ENCODE measurements around the gene ZFAND2B. TPM values are rescaled to one million over a fixed set of nuclear protein-coding genes. Genes with fewer than 3 reads are reported as not detected.
"Not testable (repeated sequence)": the region's sequence is repeated elsewhere in the genome, so short reads cannot be mapped to it uniquely, and the experiment has no call there.

The ZFAND2B gene
- total RNA-seq, 1 experiment from 2014 or later: 34.0 TPM

- peak; percentile 38 for DNase-seq (ENCODE audit: low read depth)
Measured at GRCh38 chr2:219175928-219176817, 30.4 kb upstream of the ZFAND2B start.

GRCh38 chr2:219176818-219177551 is 29.6 kb upstream of the ZFAND2B start, which contains the start of gene CNPPD1:
TSS of gene CNPPD1 (minus strand) at chr2:219176925. CDS start at chr2:219176828, 97 bp downstream.
- peak; percentile 73 for DNase-seq (ENCODE audit: low read depth)

GRCh38 chr2:219177552-219178376 is 28.8 kb upstream of the ZFAND2B start, which contains the start of gene RETREG2:
TSS of gene RETREG2 (plus strand) at chr2:219178275. CDS start at chr2:219178353, 78 bp downstream.
- peak; percentile 85 for DNase-seq (ENCODE audit: low read depth)

- DNase-seq (ENCODE audit: low read depth): peak; percentile 24
Measured at GRCh38 chr2:219178377-219179175, 28.0 kb upstream of the ZFAND2B start.

GRCh38 chr2:219179601-219180465 is 26.7 kb upstream of the ZFAND2B start:
- no peak for DNase-seq (ENCODE audit: low read depth)

GRCh38 chr2:219180961-219181360 is 25.6 kb upstream of the ZFAND2B start:
- no peak for DNase-seq (ENCODE audit: low read depth)

- DNase-seq (ENCODE audit: low read depth): no peak
Measured at GRCh38 chr2:219181531-219181930, 25.1 kb upstream of the ZFAND2B start.

GRCh38 chr2:219182331-219183150 is 24.0 kb upstream of the ZFAND2B start:
- no peak for DNase-seq (ENCODE audit: low read depth)

GRCh38 chr2:219183151-219183772 is 23.3 kb upstream of the ZFAND2B start:
- no peak for DNase-seq (ENCODE audit: low read depth)

- DNase-seq (ENCODE audit: low read depth): no peak
Measured at GRCh38 chr2:219184121-219184520, 22.5 kb upstream of the ZFAND2B start.

GRCh38 chr2:219186754-219187456 is 19.7 kb upstream of the ZFAND2B start:
- no peak for DNase-seq (ENCODE audit: low read depth)

GRCh38 chr2:219197388-219197787 is 9.2 kb upstream of the ZFAND2B start:
- no peak for DNase-seq (ENCODE audit: low read depth)

- DNase-seq (ENCODE audit: low read depth): no peak
Measured at GRCh38 chr2:219198974-219199373, 7.6 kb upstream of the ZFAND2B start.

- no peak for DNase-seq (ENCODE audit: low read depth)
Measured at GRCh38 chr2:219199470-219200211, 6.9 kb upstream of the ZFAND2B start.

GRCh38 chr2:219200502-219201326 is 5.9 kb upstream of the ZFAND2B start:
- DNase-seq (ENCODE audit: low read depth): not testable (repeated sequence)

GRCh38 chr2:219201331-219201730 is 5.3 kb upstream of the ZFAND2B start:
- DNase-seq (ENCODE audit: low read depth): not testable (repeated sequence)

Measured in LHCN-M2 (cell line).